A549 (cell line): ENCODE measurements around the gene FILIP1L.

Source experiments
- ELK1 ChIP-seq: fragments of 150-350 bp; IDR thresholded peaks from 2 replicates; pipeline ENCODE4 v1.6.1; 2014; ENCODE audit warnings: low read depth, mild to moderate bottlenecking, low read length
- EP300 ChIP-seq, 2 experiments: fragments of >200 bp; sonication (Bioruptor Twin); formaldehyde crosslinking; IDR thresholded peaks; 2 replicates in 1 of 2; 3 replicates in 1 of 2; pipeline ENCODE4 v1.6.1; 2016 to 2017
- NFE2L2 ChIP-seq: fragments of 150-350 bp; conservative IDR thresholded peaks from 2 replicates; pipeline ENCODE4 v1.6.1; 2014; ENCODE audit warnings: low read length
- RFX5 ChIP-seq: fragments of 450-650 bp; IDR thresholded peaks from 2 replicates; pipeline ENCODE4 v1.7.1; 2014; ENCODE audit warnings: antibody characterized with exemption, mild to moderate bottlenecking, moderate library complexity
- TFCP2L1 ChIP-seq: fragments of 250-450 bp; sonication (Bioruptor Pico); IDR thresholded peaks from 2 replicates; pipeline ENCODE4 v1.5.0; 2021; ENCODE audit warnings: mild to moderate bottlenecking
- TF ChIP-seq, protein P1 (sequence below): fragments of >200 bp; sonication (Bioruptor Twin); formaldehyde crosslinking; IDR thresholded peaks from 3 replicates; pipeline ENCODE4 v1.5.1; 2016
- TF ChIP-seq, protein P2 (sequence below): fragments of 250-450 bp; sonication (Bioruptor Pico); IDR thresholded peaks from 2 replicates; pipeline ENCODE4 v1.5.0; 2021; ENCODE audit warnings: mild to moderate bottlenecking, moderate library complexity, borderline replicate concordance

DNA sequence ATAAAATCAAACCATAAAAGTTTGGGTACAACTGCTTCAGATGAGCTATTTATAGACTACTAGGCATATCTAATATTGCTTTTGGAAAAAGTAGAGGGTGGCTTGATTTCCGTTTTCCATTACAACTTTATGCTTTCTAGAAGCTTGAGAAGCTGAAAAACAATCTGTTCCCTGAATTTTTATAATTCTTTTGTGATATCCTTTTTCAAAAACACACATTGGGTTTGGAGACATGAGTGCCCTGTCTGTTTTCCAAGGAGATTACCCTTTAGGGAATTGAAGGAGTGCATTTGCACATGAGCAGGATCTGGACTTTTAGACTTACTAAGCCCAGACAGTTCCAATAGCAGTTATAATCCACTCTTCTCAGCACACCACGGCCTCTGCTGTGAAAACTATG, 49.5 kb upstream of the FILIP1L start:
- TF ChIP-seq EP300 (IDR thresholded peaks at IDR 0.05): no peak
- TF ChIP-seq, protein P1, sequence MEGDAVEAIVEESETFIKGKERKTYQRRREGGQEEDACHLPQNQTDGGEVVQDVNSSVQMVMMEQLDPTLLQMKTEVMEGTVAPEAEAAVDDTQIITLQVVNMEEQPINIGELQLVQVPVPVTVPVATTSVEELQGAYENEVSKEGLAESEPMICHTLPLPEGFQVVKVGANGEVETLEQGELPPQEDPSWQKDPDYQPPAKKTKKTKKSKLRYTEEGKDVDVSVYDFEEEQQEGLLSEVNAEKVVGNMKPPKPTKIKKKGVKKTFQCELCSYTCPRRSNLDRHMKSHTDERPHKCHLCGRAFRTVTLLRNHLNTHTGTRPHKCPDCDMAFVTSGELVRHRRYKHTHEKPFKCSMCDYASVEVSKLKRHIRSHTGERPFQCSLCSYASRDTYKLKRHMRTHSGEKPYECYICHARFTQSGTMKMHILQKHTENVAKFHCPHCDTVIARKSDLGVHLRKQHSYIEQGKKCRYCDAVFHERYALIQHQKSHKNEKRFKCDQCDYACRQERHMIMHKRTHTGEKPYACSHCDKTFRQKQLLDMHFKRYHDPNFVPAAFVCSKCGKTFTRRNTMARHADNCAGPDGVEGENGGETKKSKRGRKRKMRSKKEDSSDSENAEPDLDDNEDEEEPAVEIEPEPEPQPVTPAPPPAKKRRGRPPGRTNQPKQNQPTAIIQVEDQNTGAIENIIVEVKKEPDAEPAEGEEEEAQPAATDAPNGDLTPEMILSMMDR: no peak
- no peak for TF ChIP-seq TFCP2L1
- TF ChIP-seq NFE2L2: no peak
- no peak for TF ChIP-seq ELK1
- no peak for TF ChIP-seq RFX5
- TF ChIP-seq, protein P2, sequence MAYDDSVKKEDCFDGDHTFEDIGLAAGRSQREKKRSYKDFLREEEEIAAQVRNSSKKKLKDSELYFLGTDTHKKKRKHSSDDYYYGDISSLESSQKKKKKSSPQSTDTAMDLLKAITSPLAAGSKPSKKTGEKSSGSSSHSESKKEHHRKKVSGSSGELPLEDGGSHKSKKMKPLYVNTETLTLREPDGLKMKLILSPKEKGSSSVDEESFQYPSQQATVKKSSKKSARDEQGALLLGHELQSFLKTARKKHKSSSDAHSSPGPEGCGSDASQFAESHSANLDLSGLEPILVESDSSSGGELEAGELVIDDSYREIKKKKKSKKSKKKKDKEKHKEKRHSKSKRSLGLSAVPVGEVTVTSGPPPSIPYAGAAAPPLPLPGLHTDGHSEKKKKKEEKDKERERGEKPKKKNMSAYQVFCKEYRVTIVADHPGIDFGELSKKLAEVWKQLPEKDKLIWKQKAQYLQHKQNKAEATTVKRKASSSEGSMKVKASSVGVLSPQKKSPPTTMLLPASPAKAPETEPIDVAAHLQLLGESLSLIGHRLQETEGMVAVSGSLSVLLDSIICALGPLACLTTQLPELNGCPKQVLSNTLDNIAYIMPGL (CRISPR knock-in tag): no peak
